ENCODE results near the gene LILRA6.
"Not testable (repeated sequence)": the region's sequence is repeated elsewhere in the genome, so short reads cannot be mapped to it uniquely, and the experiment has no call there.

The LILRA6 gene

GRCh38 chr19:54242646-54243045 is at the start of gene LILRA6:
Gene LILRA6, minus strand, starts transcription at chr19:54242790.
- not testable (repeated sequence) for DNase-seq

GRCh38 chr19:54289160-54289559 is 46.6 kb upstream of the LILRA6 start:
- not testable (repeated sequence) for DNase-seq

- no peak for DNase-seq
Observed at GRCh38 chr19:54287456-54287855, 44.9 kb upstream of the LILRA6 start.

- DNase-seq = not testable (repeated sequence)
Observed at GRCh38 chr19:54286283-54286682, 43.7 kb upstream of the LILRA6 start.

GRCh38 chr19:54285427-54286056 is 43.0 kb upstream of the LILRA6 start:
- not testable (repeated sequence) for DNase-seq

- DNase-seq = no peak
Observed at GRCh38 chr19:54282686-54283470, 40.3 kb upstream of the LILRA6 start.

- DNase-seq = not testable (repeated sequence)
Observed at GRCh38 chr19:54281729-54282075, 39.1 kb upstream of the LILRA6 start.

- no peak for DNase-seq
Observed at GRCh38 chr19:54281007-54281728, 38.6 kb upstream of the LILRA6 start, which contains the start of gene LILRB2. Gene LILRB2, minus strand, starts transcription at chr19:54281110. Its CDS starts 614 bp downstream, at chr19:54280496.

GRCh38 chr19:54280441-54280840 is 37.9 kb upstream of the LILRA6 start:
- DNase-seq = not testable (repeated sequence)

- not testable (repeated sequence) for DNase-seq
Observed at GRCh38 chr19:54280025-54280424, 37.4 kb upstream of the LILRA6 start.

- DNase-seq = no peak
Observed at GRCh38 chr19:54279406-54279962, 36.9 kb upstream of the LILRA6 start.

GRCh38 chr19:54278571-54279195 is 36.1 kb upstream of the LILRA6 start:
- not testable (repeated sequence) for DNase-seq

- DNase-seq = not testable (repeated sequence)
Observed at GRCh38 chr19:54278056-54278455, 35.5 kb upstream of the LILRA6 start.

GRCh38 chr19:54277111-54277615 is 34.6 kb upstream of the LILRA6 start:
- not testable (repeated sequence) for DNase-seq

GRCh38 chr19:54275951-54276350 is 33.4 kb upstream of the LILRA6 start:
- DNase-seq = no peak

- not testable (repeated sequence) for DNase-seq
Observed at GRCh38 chr19:54274516-54274915, 31.9 kb upstream of the LILRA6 start.

- DNase-seq = no peak
Observed at GRCh38 chr19:54273821-54274220, 31.2 kb upstream of the LILRA6 start.

GRCh38 chr19:54272181-54272580 is 29.6 kb upstream of the LILRA6 start:
- DNase-seq = not testable (repeated sequence)

GRCh38 chr19:54271587-54271986 is 29.0 kb upstream of the LILRA6 start:
- DNase-seq = not testable (repeated sequence)

GRCh38 chr19:54271106-54271505 is 28.5 kb upstream of the LILRA6 start:
- no peak for DNase-seq

GRCh38 chr19:54268936-54269335 is 26.3 kb upstream of the LILRA6 start:
- no peak for DNase-seq

- DNase-seq = no peak
Observed at GRCh38 chr19:54266133-54266532, 23.5 kb upstream of the LILRA6 start.

- no peak for DNase-seq
Observed at GRCh38 chr19:54262470-54262869, 19.9 kb upstream of the LILRA6 start.

Data from NCI-H1417 treated with DMSO at 0.1 percent for 48 hours (cell line).